ENCODE data around the gene ALPI.

The ALPI gene

GRCh38 chr2:232505856-232506255 is 49.9 kb downstream of the ALPI start:
- peaks cover 0 to 14% of the 10 kb centered on the region in 2 donors for H3K27me3 ChIP-seq (ENCODE audit: control insufficient read depth in 1 of 2, insufficient read depth in 2 of 2, low read length in 2 of 2)
- no peaks in the 10 kb centered on the region for H3K36me3 ChIP-seq (ENCODE audit: control insufficient read depth in 2 of 2, insufficient read depth in 2 of 2, low read length in 2 of 2)
- peaks cover 12% of the 10 kb centered on the region for H3K4me1 ChIP-seq (ENCODE audit: control insufficient read depth, insufficient read depth, low read length)
- no peak overlapping the region for H3K9ac ChIP-seq (ENCODE audit: low read length in 2 of 2)
- H3K27ac ChIP-seq (ENCODE audit: low read length) = no peak overlapping the region
- no peak overlapping the region for H3K4me3 ChIP-seq (ENCODE audit: low read length in 2 of 2)
- no peaks in the 10 kb centered on the region for H3K9me3 ChIP-seq (ENCODE audit: control insufficient read depth in 2 of 2, low read length in 2 of 2)

- Histone ChIP-seq H3K27ac (ENCODE audit: low read length) (no peak overlapping the region), H3K9me3 (ENCODE audit: control insufficient read depth in 2 of 2, low read length in 2 of 2) (no peaks in the 10 kb centered on the region), H3K36me3 (ENCODE audit: control insufficient read depth in 2 of 2, insufficient read depth in 2 of 2, low read length in 2 of 2) (no peaks in the 10 kb centered on the region), H3K27me3 (ENCODE audit: control insufficient read depth in 1 of 2, insufficient read depth in 2 of 2, low read length in 2 of 2) (peaks cover 0 to 14% of the 10 kb centered on the region in 2 donors), H3K9ac (ENCODE audit: low read length in 2 of 2) (no peak overlapping the region), H3K4me3 (ENCODE audit: low read length in 2 of 2) (no peak overlapping the region), H3K4me1 (ENCODE audit: control insufficient read depth, insufficient read depth, low read length) (peaks cover 12% of the 10 kb centered on the region)
Measured at GRCh38 chr2:232506709-232507108, 50.8 kb downstream of the ALPI start.

GRCh38 chr2:232508251-232508650 is 52.3 kb downstream of the ALPI start:
- no peak overlapping the region for H3K4me3 ChIP-seq (ENCODE audit: low read length in 2 of 2)
- peaks cover 8 to 10% of the 10 kb centered on the region in 2 donors for H3K27me3 ChIP-seq (ENCODE audit: control insufficient read depth in 1 of 2, insufficient read depth in 2 of 2, low read length in 2 of 2)
- H3K27ac ChIP-seq (ENCODE audit: low read length) = no peak overlapping the region
- peaks cover 5% of the 10 kb centered on the region for H3K4me1 ChIP-seq (ENCODE audit: control insufficient read depth, insufficient read depth, low read length)
- no peaks in the 10 kb centered on the region for H3K9me3 ChIP-seq (ENCODE audit: control insufficient read depth in 2 of 2, low read length in 2 of 2)
- no peaks in the 10 kb centered on the region for H3K36me3 ChIP-seq (ENCODE audit: control insufficient read depth in 2 of 2, insufficient read depth in 2 of 2, low read length in 2 of 2)
- H3K9ac ChIP-seq (ENCODE audit: low read length in 2 of 2) = no peak overlapping the region
